Activated CD4-positive, alpha-beta T cell treated with anti-CD3 and anti-CD28 coated beads for 36 hours (primary cell): ENCODE results near the gene ADCYAP1R1. TPM values are rescaled to one million over a fixed set of nuclear protein-coding genes. Genes with fewer than 3 reads are reported as not detected.
A peak's percentile ranks its signal among the peaks of the same experiment; 100 is the strongest.

ENCODE experiments used
- ATAC-seq: fragments of 200-7000 bp; cut with Tn5 transposase; one replicate; pipeline ENCODE4 v1.10.0; 2021; ENCODE audit warnings: mild to moderate bottlenecking, moderate library complexity
- CTCF ChIA-PET: fragments of 350-600 bp; sonication (Branson Sonifier 250); formaldehyde crosslinking; loops from one replicate; lab custom pipeline; 2021; ENCODE audit warnings: antibody characterized with exemption; lab: Charles Lee
- POLR2A ChIA-PET: fragments of 350-600 bp; sonication (Branson Sonifier 250); formaldehyde crosslinking; loops from one replicate; lab custom pipeline; 2021; ENCODE audit warnings: antibody characterized with exemption, inconsistent platforms; lab: Charles Lee
- DNase-seq: peaks from one replicate; pipeline ENCODE4 v3.0.0-alpha.2; 2020
- H3K27ac Mint-ChIP-seq: one replicate; pipeline ENCODE4 v1.8.0; 2021; ENCODE audit warnings: mixed read lengths
- H3K27me3 Mint-ChIP-seq: one replicate; pipeline ENCODE4 v1.8.0; 2021; ENCODE audit warnings: mixed read lengths
- H3K36me3 Mint-ChIP-seq: one replicate; pipeline ENCODE4 v1.8.0; 2021; ENCODE audit warnings: low read depth, mixed read lengths
- H3K4me1 Mint-ChIP-seq: one replicate; pipeline ENCODE4 v1.8.0; 2021; ENCODE audit warnings: mixed read lengths
- H3K4me3 Mint-ChIP-seq: one replicate; pipeline ENCODE4 v1.8.0; 2021; ENCODE audit warnings: mild to moderate bottlenecking, moderate library complexity, mixed read lengths
- H3K9me3 Mint-ChIP-seq: one replicate; pipeline ENCODE4 v1.8.0; 2021; ENCODE audit warnings: low read depth, mixed read lengths
- intact Hi-C, 2 experiments: fragments of 100-400 bp; cut with DNase I in 1 of 2; cut with micrococcal nuclease in 1 of 2; formaldehyde crosslinking; loops; one replicate each; pipeline versions ENCODE4 v1.14.2 to v1.15.1; 2022 to 2024; cut with DNase I, micrococcal nuclease
- total RNA-seq, 2 experiments: library from RNA; stranded (reverse); gene quantifications; one replicate each; pipeline ENCODE4 v1.2.3, GENCODE V29; 2021

The ADCYAP1R1 gene
- total RNA-seq, 2 experiments from 2014 or later: not detected

- Mint-ChIP-seq H3K27me3 (peaks cover 3% of the 10 kb centered on the region), H3K4me3 (no peak overlapping the region), H3K27ac (no peak overlapping the region), H3K36me3 (no peaks in the 10 kb centered on the region), H3K9me3 (peaks cover 5% of the 10 kb centered on the region), H3K4me1 (peaks cover 14% of the 10 kb centered on the region)
- intact Hi-C loops: no loop called here
- CTCF ChIA-PET: interaction anchor here (0.8 kb wide), 1 partner anchor 28 kb away, joined by 4 read pairs; no protein-coding TSS in a partner anchor
- ATAC-seq (no peak), DNase-seq (no peak)
- POLR2A ChIA-PET: no interaction called here
These were observed 31.5 kb upstream of the ADCYAP1R1 start for GRCh38 chr7:31020652-31021051.

GRCh38 chr7:31022117-31022516 is 30.0 kb upstream of the ADCYAP1R1 start:
- Mint-ChIP-seq H3K36me3 (no peaks in the 10 kb centered on the region), H3K27ac (no peak overlapping the region), H3K9me3 (peaks cover 5% of the 10 kb centered on the region), H3K4me1 (peaks cover 13% of the 10 kb centered on the region), H3K27me3 (no peaks in the 10 kb centered on the region), H3K4me3 (no peak overlapping the region)
- ATAC-seq: no peak
- CTCF ChIA-PET: no interaction called here
- DNase-seq: no peak
- POLR2A ChIA-PET: no interaction called here
- intact Hi-C loops: no loop called here

GRCh38 chr7:31022726-31023125 is 29.4 kb upstream of the ADCYAP1R1 start:
- ChIA-PET POLR2A (no interaction called here), CTCF (interaction anchor here (0.6 to 0.7 kb wide), 2 partner anchors 21 to 26 kb away, joined by 3 read pairs; no protein-coding TSS in a partner anchor)
- Mint-ChIP-seq H3K27ac (no peak overlapping the region), H3K4me3 (no peak overlapping the region), H3K36me3 (no peaks in the 10 kb centered on the region), H3K9me3 (peaks cover 5% of the 10 kb centered on the region), H3K4me1 (peaks cover 11% of the 10 kb centered on the region), H3K27me3 (no peaks in the 10 kb centered on the region)
- ATAC-seq: no peak
- intact Hi-C loops: no loop called here
- no peak for DNase-seq

- H3K27ac Mint-ChIP-seq: no peak overlapping the region
- peaks cover 11% of the 10 kb centered on the region for H3K4me1 Mint-ChIP-seq
- ATAC-seq (peak; percentile 53), DNase-seq (peak; percentile 24)
- intact Hi-C loops: no loop called here
- ChIA-PET POLR2A (no interaction called here), CTCF (no interaction called here)
- no peaks in the 10 kb centered on the region for H3K36me3 Mint-ChIP-seq
- H3K27me3 Mint-ChIP-seq: no peaks in the 10 kb centered on the region
- H3K9me3 Mint-ChIP-seq: peaks cover 5% of the 10 kb centered on the region
- H3K4me3 Mint-ChIP-seq: no peak overlapping the region
These were observed 28.2 kb upstream of the ADCYAP1R1 start for GRCh38 chr7:31023877-31024276.

GRCh38 chr7:31027161-31027965 is 24.7 kb upstream of the ADCYAP1R1 start:
- Mint-ChIP-seq H3K27ac (no peak overlapping the region), H3K9me3 (peaks cover 5% of the 10 kb centered on the region), H3K4me1 (peaks cover 8% of the 10 kb centered on the region), H3K27me3 (peaks cover 1% of the 10 kb centered on the region), H3K36me3 (no peaks in the 10 kb centered on the region), H3K4me3 (no peak overlapping the region)
- ChIA-PET CTCF (interaction anchor here (1.0 kb wide), 1 partner anchor 89 kb away, joined by 3 read pairs; no protein-coding TSS in a partner anchor), POLR2A (no interaction called here)
- no peak for ATAC-seq
- intact Hi-C loops: no loop called here
- peak; percentile 10 for DNase-seq

GRCh38 chr7:31028006-31028405 is 24.1 kb upstream of the ADCYAP1R1 start:
- Mint-ChIP-seq H3K36me3 (no peaks in the 10 kb centered on the region), H3K9me3 (peaks cover 5% of the 10 kb centered on the region), H3K4me1 (peaks cover 8% of the 10 kb centered on the region), H3K27me3 (peaks cover 2% of the 10 kb centered on the region), H3K4me3 (no peak overlapping the region), H3K27ac (no peak overlapping the region)
- intact Hi-C loops: no loop called here
- ChIA-PET POLR2A (no interaction called here), CTCF (interaction anchor here (0.7 kb wide), 1 partner anchor 222 kb away, joined by 3 read pairs; no protein-coding TSS in a partner anchor)
- DNase-seq (no peak), ATAC-seq (no peak)

GRCh38 chr7:31028417-31028992 is 23.6 kb upstream of the ADCYAP1R1 start:
- CTCF ChIA-PET: interaction anchor here (0.7 kb wide), 1 partner anchor 222 kb away, joined by 3 read pairs; no protein-coding TSS in a partner anchor
- Mint-ChIP-seq H3K4me1 (peaks cover 8% of the 10 kb centered on the region), H3K27ac (no peak overlapping the region), H3K9me3 (peaks cover 5% of the 10 kb centered on the region), H3K36me3 (no peaks in the 10 kb centered on the region), H3K27me3 (peaks cover 2% of the 10 kb centered on the region), H3K4me3 (no peak overlapping the region)
- ATAC-seq: no peak
- POLR2A ChIA-PET: no interaction called here
- intact Hi-C loops: no loop called here
- DNase-seq: no peak

- no peak overlapping the region for H3K27ac Mint-ChIP-seq
- H3K36me3 Mint-ChIP-seq: no peaks in the 10 kb centered on the region
- CTCF ChIA-PET: no interaction called here
- no peaks in the 10 kb centered on the region for H3K4me1 Mint-ChIP-seq
- intact Hi-C loops: no loop called here
- no peak for DNase-seq
- no peak for ATAC-seq
- no peaks in the 10 kb centered on the region for H3K9me3 Mint-ChIP-seq
- no peak overlapping the region for H3K4me3 Mint-ChIP-seq
- peaks cover 2% of the 10 kb centered on the region for H3K27me3 Mint-ChIP-seq
- POLR2A ChIA-PET: interaction anchor here (0.6 kb wide), 1 partner anchor 11 kb away, joined by 9 read pairs; no protein-coding TSS in a partner anchor
These were observed 22.7 kb upstream of the ADCYAP1R1 start for GRCh38 chr7:31029251-31030042.

- intact Hi-C loops: no loop called here
- DNase-seq (no peak), ATAC-seq (no peak)
- H3K36me3 Mint-ChIP-seq: no peaks in the 10 kb centered on the region
- ChIA-PET CTCF (interaction anchor here (1.1 kb wide), 1 partner anchor 51 kb away, joined by 3 read pairs; no protein-coding TSS in a partner anchor), POLR2A (no interaction called here)
- peaks cover 6% of the 10 kb centered on the region for H3K27me3 Mint-ChIP-seq
- no peak overlapping the region for H3K4me3 Mint-ChIP-seq
- H3K4me1 Mint-ChIP-seq: no peaks in the 10 kb centered on the region
- no peak overlapping the region for H3K27ac Mint-ChIP-seq
- no peaks in the 10 kb centered on the region for H3K9me3 Mint-ChIP-seq
These were observed 18.3 kb upstream of the ADCYAP1R1 start for GRCh38 chr7:31033674-31034300.

- ChIA-PET POLR2A (no interaction called here), CTCF (no interaction called here)
- Mint-ChIP-seq H3K4me3 (no peak overlapping the region), H3K27ac (no peak overlapping the region), H3K27me3 (peaks cover 16% of the 10 kb centered on the region), H3K36me3 (no peaks in the 10 kb centered on the region), H3K9me3 (no peaks in the 10 kb centered on the region), H3K4me1 (no peaks in the 10 kb centered on the region)
- intact Hi-C loops: no loop called here
- no peak for ATAC-seq
- DNase-seq: no peak
These were observed 15.2 kb upstream of the ADCYAP1R1 start for GRCh38 chr7:31036924-31037323.

GRCh38 chr7:31043051-31043471 is 9.0 kb upstream of the ADCYAP1R1 start:
- Mint-ChIP-seq H3K27ac (no peak overlapping the region), H3K4me1 (no peaks in the 10 kb centered on the region), H3K27me3 (peaks cover 30% of the 10 kb centered on the region), H3K9me3 (no peaks in the 10 kb centered on the region), H3K36me3 (no peaks in the 10 kb centered on the region), H3K4me3 (no peak overlapping the region)
- ChIA-PET POLR2A (no interaction called here), CTCF (interaction anchor here (0.6 to 1.1 kb wide), 2 partner anchors 80 to 287 kb away, joined by 3 read pairs; no protein-coding TSS in a partner anchor)
- intact Hi-C loops: loop anchor here in 1 of 2 experiments (10.0 kb wide), 1 partner anchor 82 kb away; no protein-coding TSS in a partner anchor
- DNase-seq (no peak), ATAC-seq (no peak)
